ENCODE results near the gene NOXA1.
"Not testable (repeated sequence)": the region's sequence is repeated elsewhere in the genome, so short reads cannot be mapped to it uniquely, and the experiment has no call there.

Gene NOXA1

GRCh38 chr9:137466389-137467085 is 43.3 kb downstream of the NOXA1 start:
- FAIRE-seq = not testable (repeated sequence)

DNA sequence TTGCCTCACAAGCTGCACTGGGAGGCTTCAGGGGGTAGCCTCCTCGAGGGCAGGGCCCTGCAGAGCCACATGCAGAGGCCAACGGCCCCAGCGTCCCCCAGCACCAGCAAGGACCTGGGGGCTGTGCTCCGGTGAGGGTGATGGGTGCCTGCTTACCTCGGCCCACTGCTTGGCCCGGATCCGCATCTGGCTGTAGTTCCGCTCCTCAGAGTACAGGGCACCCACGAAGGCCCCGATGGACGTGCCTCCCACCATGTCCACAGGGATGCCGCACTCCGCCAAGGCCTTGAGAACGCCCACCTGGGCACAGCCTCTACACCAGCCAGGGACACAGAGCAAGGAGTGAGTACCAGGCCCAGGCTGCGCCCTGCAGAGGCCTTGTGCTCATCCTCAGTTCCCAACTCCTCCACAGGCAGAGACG is 44.0 kb downstream of the NOXA1 start:
- no peak for FAIRE-seq

- no peak for FAIRE-seq
Observed at GRCh38 chr9:137467896-137468295, 44.7 kb downstream of the NOXA1 start.

- FAIRE-seq = no peak
Observed at GRCh38 chr9:137470785-137471184, 47.6 kb downstream of the NOXA1 start.

GRCh38 chr9:137474271-137474670 is 51.1 kb downstream of the NOXA1 start:
- no peak for FAIRE-seq

- no peak for FAIRE-seq
Observed at GRCh38 chr9:137475666-137476065, 52.5 kb downstream of the NOXA1 start.

- no peak for FAIRE-seq
Observed at GRCh38 chr9:137476856-137477255, 53.7 kb downstream of the NOXA1 start.

DNA sequence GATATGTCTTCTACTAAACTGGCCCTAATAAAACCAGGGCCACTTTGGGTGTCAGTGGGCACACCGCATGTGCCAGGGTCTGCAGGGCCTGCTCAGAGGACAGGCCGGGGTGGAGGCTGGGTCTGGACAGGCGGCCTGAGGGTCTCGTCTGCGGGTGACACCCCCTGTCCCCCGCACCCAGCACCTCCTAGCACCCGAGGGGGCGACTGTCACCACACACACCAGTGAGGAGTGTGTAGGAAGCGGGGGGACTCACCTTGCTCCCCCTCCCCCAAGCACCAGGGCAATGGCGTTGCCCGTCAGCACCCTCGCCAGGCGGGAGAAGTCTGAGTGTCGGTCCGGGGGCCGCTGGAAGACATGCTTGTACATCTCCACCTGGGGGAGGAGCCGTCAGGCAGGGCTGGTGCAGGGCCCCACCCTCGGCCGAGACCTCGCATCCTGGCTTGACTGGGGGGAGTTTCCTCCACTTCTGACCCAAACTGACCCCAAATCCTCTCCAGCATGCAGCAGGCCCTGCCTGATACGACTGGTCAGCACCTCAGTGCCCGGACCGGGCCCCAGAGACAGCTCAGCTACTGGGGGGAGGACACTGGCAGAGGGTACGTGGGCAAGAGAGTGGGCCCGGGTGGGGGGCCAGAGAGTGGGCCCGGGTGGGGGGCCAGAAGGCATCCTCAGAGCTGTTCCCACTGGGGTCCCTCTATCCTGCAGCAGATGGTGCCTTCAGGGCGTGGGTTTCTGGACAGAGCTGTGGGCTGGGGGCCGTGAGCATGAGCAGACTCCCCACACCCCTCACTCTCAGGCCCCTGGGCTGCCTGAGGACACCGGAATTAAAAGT is 54.8 kb downstream of the NOXA1 start:
- no peak for FAIRE-seq

DNA sequence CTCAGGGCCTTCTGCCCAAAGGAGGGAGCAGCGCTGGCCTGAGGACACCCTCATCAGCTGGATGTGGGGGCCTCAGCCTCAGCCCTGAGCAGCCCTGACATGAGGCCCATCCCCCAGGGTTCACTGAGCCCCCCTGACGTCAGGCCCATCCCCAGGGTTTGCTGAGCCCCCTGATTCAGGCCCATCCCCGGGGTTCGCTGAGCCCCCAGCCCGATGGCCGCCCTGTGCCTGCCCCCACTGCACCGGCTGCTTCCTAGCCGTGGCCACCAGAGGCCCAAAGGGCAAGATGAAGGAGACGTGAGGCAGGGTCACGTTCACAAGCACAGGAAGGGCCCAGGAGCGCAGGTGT is 55.4 kb downstream of the NOXA1 start:
- no peak for FAIRE-seq

DNA sequence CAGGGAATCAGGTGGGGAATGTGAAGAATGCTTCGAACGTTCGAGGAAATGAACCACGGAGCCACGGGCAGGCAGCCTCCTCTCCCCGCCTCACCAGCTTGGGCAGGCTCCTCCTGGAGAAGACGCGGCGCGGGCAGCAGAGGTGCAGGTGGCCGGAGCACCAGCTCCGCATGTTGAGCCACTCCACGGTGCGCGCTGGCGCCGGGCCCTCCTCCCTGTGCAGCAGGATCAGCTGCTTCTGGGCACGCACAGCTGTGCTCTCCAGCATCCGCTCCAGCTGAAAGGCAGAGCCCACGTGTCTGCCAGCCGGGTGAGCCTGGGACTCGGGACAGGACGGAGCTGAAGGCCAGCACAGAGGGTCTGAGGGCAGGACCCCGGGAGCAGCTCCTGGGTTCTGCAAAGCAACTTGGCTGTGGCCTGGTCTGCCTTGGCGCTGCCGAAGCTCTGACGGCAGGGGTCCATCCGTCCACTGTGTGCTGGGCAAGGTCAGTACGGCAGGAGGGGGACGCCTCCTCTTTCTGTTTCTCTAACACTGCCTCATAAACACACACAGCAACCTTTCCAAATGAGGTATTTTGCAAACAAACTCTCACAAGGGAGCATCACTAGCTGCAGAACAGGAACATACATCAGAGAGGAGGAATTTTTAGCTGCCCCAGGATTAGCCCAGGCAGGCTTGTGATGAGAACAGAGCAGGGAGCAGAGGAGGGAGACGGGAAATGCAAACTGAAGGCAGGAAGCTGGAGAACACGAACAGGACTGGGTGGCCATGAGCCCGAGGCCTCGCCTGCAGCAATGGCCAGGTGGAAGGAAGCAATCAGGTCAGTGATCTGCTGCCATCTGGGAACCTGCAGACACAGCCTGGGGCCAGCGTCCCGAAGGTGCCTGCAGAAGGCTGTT is 56.0 kb downstream of the NOXA1 start:
- no peak for FAIRE-seq

DNA sequence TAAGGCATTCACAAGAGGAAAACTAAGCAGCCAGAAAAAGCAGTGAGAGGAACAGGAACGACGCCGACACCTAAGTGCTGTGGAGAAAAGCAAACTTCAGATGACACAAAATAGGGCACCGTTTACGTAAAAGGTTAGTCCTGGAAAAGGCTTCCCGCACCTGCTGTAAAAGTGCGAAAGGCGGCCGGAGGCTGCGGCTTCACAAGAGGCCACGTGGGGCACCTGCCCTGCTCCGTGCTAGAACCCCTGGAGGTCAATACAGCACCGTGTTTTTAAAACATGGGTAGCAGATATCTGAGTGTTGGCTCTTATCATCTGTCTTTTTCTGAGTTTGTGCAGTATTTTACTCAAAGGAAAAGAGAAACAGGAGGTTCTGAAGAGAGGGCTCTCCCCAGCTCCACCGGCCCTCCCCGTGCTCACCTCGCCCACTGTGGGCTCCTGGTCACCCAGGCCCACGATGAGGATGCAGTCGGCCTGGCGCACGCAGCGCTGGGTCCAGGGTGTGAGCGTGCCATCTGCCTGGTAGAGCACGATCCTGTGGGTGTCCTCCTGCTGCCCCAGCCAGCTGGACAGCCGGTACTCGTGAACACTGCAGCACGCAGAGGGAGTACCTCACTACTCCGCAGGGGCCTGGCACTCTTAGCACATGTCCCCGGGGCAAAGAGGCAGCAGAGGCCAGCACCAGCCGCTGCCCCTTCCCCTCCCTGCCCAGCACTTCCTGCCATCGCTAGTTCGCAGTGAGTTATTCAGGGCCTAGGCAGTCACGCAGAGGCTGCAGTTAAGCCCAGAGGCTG is 56.9 kb downstream of the NOXA1 start:
- FAIRE-seq = no peak

- no peak for FAIRE-seq
Observed at GRCh38 chr9:137480686-137481683, 57.8 kb downstream of the NOXA1 start.

DNA sequence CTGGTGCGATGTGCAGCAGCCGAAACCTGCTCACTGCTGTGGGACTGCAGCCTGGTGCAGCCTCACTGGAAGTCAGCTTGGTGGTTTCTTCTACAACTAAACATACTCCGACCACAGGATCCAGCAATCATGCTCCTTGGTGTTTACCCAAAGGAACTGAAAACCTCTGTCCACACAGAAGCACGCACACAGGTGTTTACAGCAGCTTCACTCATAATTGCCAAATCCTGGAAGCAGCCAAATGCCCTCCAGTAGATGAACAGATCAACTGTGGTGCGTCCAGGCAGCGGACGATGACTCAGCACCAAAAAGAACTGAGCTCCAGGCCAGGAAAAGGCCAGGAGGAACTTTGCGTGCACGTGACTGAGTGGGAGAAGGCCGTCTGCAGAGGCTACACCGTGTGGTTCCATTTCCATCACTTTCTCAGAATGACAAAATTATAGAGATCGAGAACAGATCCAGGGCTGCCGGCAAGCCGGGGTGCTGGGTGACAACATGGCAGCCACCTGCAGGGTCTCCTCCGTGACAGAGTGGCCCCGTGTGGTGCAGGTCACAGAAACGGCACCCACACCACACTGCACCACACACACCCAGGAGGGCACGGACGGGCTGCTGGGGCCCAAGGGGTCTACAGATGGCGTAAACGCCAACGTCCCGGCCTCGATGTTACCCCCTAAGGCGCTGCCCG is 59.0 kb downstream of the NOXA1 start:
- FAIRE-seq = no peak
